Measurements from ENCODE around the gene CHST6. TPM values are rescaled to one million over a fixed set of nuclear protein-coding genes. Genes with fewer than 3 reads are reported as not detected.

The CHST6 gene
- total and polyA plus RNA-seq, 2 donors (not counting 3 experiments of a cell fraction or from before 2014, with no cell fraction given) = 0.26 to 0.60 TPM

- BruUV-seq (replicated peaks) = no TSS peak
- no peaks in the 10 kb centered on the region for H3K4me1 ChIP-seq (ENCODE audit: control insufficient read depth, extremely low read depth, insufficient read depth, low read length)
- no peak overlapping the region for H3K27ac ChIP-seq (ENCODE audit: insufficient read depth, low read depth, low read length)
- FAIRE-seq (no peak), DNase-seq (ENCODE audit: low read depth, low spot score) (no peak)
- H4K20me1 ChIP-seq (replicated peaks; ENCODE audit: control insufficient read depth, extremely low read depth, insufficient read depth, low read length) = no peaks in the 10 kb centered on the region
- intact Hi-C loops (cut with micrococcal nuclease) (no loop called here), dilution Hi-C loops (cut with MboI; ENCODE audit: extremely low pct_ligation_motif_present, low sequenced_read_pairs) (no loop called here)
- H3K4me3 ChIP-seq (replicated peaks in 1 of 3; ENCODE audit: insufficient read depth in 1 of 3, low read depth in 1 of 3, low read length in 3 of 3) = no peak overlapping the region
- H3K9me1 ChIP-seq (replicated peaks; ENCODE audit: control insufficient read depth, extremely low read depth, insufficient read depth, low read length) = no peaks in the 10 kb centered on the region
- H3K9ac ChIP-seq (replicated peaks; ENCODE audit: extremely low read depth, insufficient read depth, low read length) = no peak overlapping the region
- TF ChIP-seq POLR2A (IDR thresholded peaks at IDR 0.05; ENCODE audit: low read depth, low read length) (no peak), GATA2 (IDR thresholded peaks at IDR 0.05; ENCODE audit: insufficient read depth, insufficient read length, low read depth, low read length) (no peak), MYC (IDR thresholded peaks at IDR 0.05; ENCODE audit: low read depth, low read length) (no peak), CTCF (IDR thresholded peaks at IDR 0.05; ENCODE audit: extremely low read depth in 1 of 2, insufficient read depth in 1 of 2, low read depth in 1 of 2, low read length in 2 of 2) (no peak), EZH2 (IDR thresholded peaks at IDR 0.05; ENCODE audit: borderline replicate concordance, low read depth, low read length, severe bottlenecking) (no peak), FOS (IDR thresholded peaks at IDR 0.05; ENCODE audit: borderline replicate concordance, insufficient read depth, low read length) (no peak), JUN (IDR thresholded peaks at IDR 0.05; ENCODE audit: borderline replicate concordance, insufficient read depth, insufficient read length, low read depth) (no peak), MAX (IDR thresholded peaks at IDR 0.05; ENCODE audit: insufficient read depth, insufficient read length) (no peak), POLR2AphosphoS5 (IDR thresholded peaks at IDR 0.05; ENCODE audit: insufficient read depth, low read depth, low read length) (no peak)
- no peaks in the 10 kb centered on the region for H3K27me3 ChIP-seq (ENCODE audit: control insufficient read depth in 2 of 2, insufficient read depth in 2 of 2, low read length in 2 of 2)
- CTCF ChIA-PET = interaction anchor here (0.7 to 1.5 kb wide), 3 partner anchors 10 to 276 kb away, joined by 3 to 4 read pairs (median 3); no protein-coding TSS in a partner anchor
- H3K79me2 ChIP-seq (ENCODE audit: control insufficient read depth, insufficient read depth, low read length) = no peaks in the 10 kb centered on the region
- H3K4me2 ChIP-seq (ENCODE audit: insufficient read depth, low read length) = no peak overlapping the region
- H3K36me3 ChIP-seq (ENCODE audit: control insufficient read depth in 2 of 2, extremely low read depth in 1 of 2, insufficient read depth in 2 of 2, low read length in 2 of 2) = no peaks in the 10 kb centered on the region
- H2AFZ ChIP-seq (ENCODE audit: low read depth, low read length) = no peak overlapping the region
- POLR2A ChIA-PET = no interaction called here
- no peaks in the 10 kb centered on the region for H3K9me3 ChIP-seq (replicated peaks; ENCODE audit: control insufficient read depth, insufficient read depth, low read length)
These were observed 19.8 kb downstream of the CHST6 start for GRCh38 chr16:75475420-75475847.
